PC-3 (cell line): ENCODE results near the gene IL34.

Experiments
- CTCF ChIP-seq: fragments of 300-600 bp; sonication (generic); conservative IDR thresholded peaks from 2 replicates; pipeline ENCODE4 v1.5.1; 2017; ENCODE audit warnings: antibody characterized with exemption, low read depth, mild to moderate bottlenecking, low read length
- EZH2 ChIP-seq: fragments of 300-600 bp; sonication (generic); IDR thresholded peaks from one replicate; pipeline ENCODE4 v1.6.1; 2017; ENCODE audit warnings: antibody characterized with exemption, mild to moderate bottlenecking, low read length; ENCODE audit not compliant: unreplicated experiment

GRCh38 chr16:70661534-70661917 lies 15.2 kb downstream of the IL34 start:
- TF ChIP-seq CTCF = no peak
- TF ChIP-seq EZH2 = no peak
